ENCODE results near the gene KRTAP12-3. TPM values are rescaled to one million over a fixed set of nuclear protein-coding genes. Genes with fewer than 3 reads are reported as not detected.

Gene KRTAP12-3
- total RNA-seq, 1 donor from 2014 or later: not detected

Other genes starting within 250 kb of the KRTAP12-3 start
- gene LRRC3, start 202.4 kb upstream of the KRTAP12-3 start, total RNA-seq: 2.2 and 2.3 TPM in 2 replicates
- not detected in 2 replicates for gene KRTAP10-1, start 117.7 kb upstream of the KRTAP12-3 start, total RNA-seq
- gene KRTAP10-2, start 106.4 kb upstream of the KRTAP12-3 start, total RNA-seq: not detected in 2 replicates
- gene KRTAP10-3, start 99.1 kb upstream of the KRTAP12-3 start, total RNA-seq: not detected in 2 replicates
- gene KRTAP10-4, start 84.2 kb upstream of the KRTAP12-3 start, total RNA-seq: not detected in 2 replicates
- gene KRTAP10-5, start 77.3 kb upstream of the KRTAP12-3 start, total RNA-seq: not detected in 2 replicates
- gene KRTAP10-6, start 65.4 kb upstream of the KRTAP12-3 start, total RNA-seq: not detected in 2 replicates
- not detected in 2 replicates for gene KRTAP10-7, start 57.3 kb upstream of the KRTAP12-3 start, total RNA-seq
- not detected in 2 replicates for gene KRTAP10-8, start 45.9 kb upstream of the KRTAP12-3 start, total RNA-seq
- gene KRTAP10-9, start 30.8 kb upstream of the KRTAP12-3 start, total RNA-seq: not detected in 2 replicates
- not detected in 2 replicates for gene KRTAP10-10, start 20.6 kb upstream of the KRTAP12-3 start, total RNA-seq
- gene KRTAP10-11, start 11.5 kb upstream of the KRTAP12-3 start, total RNA-seq: not detected in 2 replicates
- gene KRTAP12-4, start 3.3 kb upstream of the KRTAP12-3 start, total RNA-seq: not detected in 2 replicates
- gene KRTAP12-2, start 9.0 kb downstream of the KRTAP12-3 start, total RNA-seq: not detected in 2 replicates
- not detected in 2 replicates for gene KRTAP12-1, start 24.2 kb downstream of the KRTAP12-3 start, total RNA-seq
- not detected in 2 replicates for gene KRTAP10-12, start 39.2 kb downstream of the KRTAP12-3 start, total RNA-seq
- gene TSPEAR, start 53.6 kb downstream of the KRTAP12-3 start, total RNA-seq: not detected in 2 replicates
- 118 and 119 TPM in 2 replicates for gene UBE2G2, start 143.9 kb downstream of the KRTAP12-3 start, total RNA-seq
- gene SUMO3, start 160.1 kb downstream of the KRTAP12-3 start, total RNA-seq: 86.1 and 87.0 TPM in 2 replicates
- 48.1 and 48.3 TPM in 2 replicates for gene PTTG1IP, start 215.8 kb downstream of the KRTAP12-3 start, total RNA-seq